Activated gamma-delta T cell treated with anti-CD3 and anti-CD28 coated beads, Interleukin-2, amount 50 U/mL, for 16 hours (primary cell): ENCODE data around the gene TNFRSF14.
"Not testable (repeated sequence)": the region's sequence is repeated elsewhere in the genome, so short reads cannot be mapped to it uniquely, and the experiment has no call there.

ENCODE experiments used
- DNase-seq: peaks from one replicate; pipeline ENCODE4 v3.0.0-alpha.2; 2020; ENCODE audit warnings: low read depth

The TNFRSF14 gene

GRCh38 chr1:2539312-2539907, 16.8 kb upstream of the TNFRSF14 start:
- DNase-seq, result no peak

GRCh38 chr1:2540816-2541492, 15.2 kb upstream of the TNFRSF14 start:
- DNase-seq, result no peak

GRCh38 chr1:2541619-2542245, 14.4 kb upstream of the TNFRSF14 start:
- DNase-seq, result no peak

GRCh38 chr1:2542246-2542915, 13.8 kb upstream of the TNFRSF14 start:
- DNase-seq, result no peak

GRCh38 chr1:2543543-2544092, 12.6 kb upstream of the TNFRSF14 start:
- DNase-seq, result no peak

- DNase-seq, result no peak
Observed at GRCh38 chr1:2544093-2544874, 11.9 kb upstream of the TNFRSF14 start.

- no peak for DNase-seq
Observed at GRCh38 chr1:2544875-2545640, 11.1 kb upstream of the TNFRSF14 start.

- DNase-seq, result peak; percentile 76
Observed at GRCh38 chr1:2545754-2546514, 10.2 kb upstream of the TNFRSF14 start.

GRCh38 chr1:2546515-2547209, 9.5 kb upstream of the TNFRSF14 start:
- peak; percentile 61 for DNase-seq

- DNase-seq, result no peak
Observed at GRCh38 chr1:2547210-2548067, 8.7 kb upstream of the TNFRSF14 start.

GRCh38 chr1:2548068-2548589, 8.0 kb upstream of the TNFRSF14 start:
- DNase-seq, result peak; percentile 72

GRCh38 chr1:2549367-2550029, 6.7 kb upstream of the TNFRSF14 start:
- DNase-seq, result not testable (repeated sequence)

- not testable (repeated sequence) for DNase-seq
Observed at GRCh38 chr1:2550309-2550861, 5.8 kb upstream of the TNFRSF14 start.

- not testable (repeated sequence) for DNase-seq
Observed at GRCh38 chr1:2551544-2551943, 4.6 kb upstream of the TNFRSF14 start.

GRCh38 chr1:2552189-2552588, 4.0 kb upstream of the TNFRSF14 start:
- no peak for DNase-seq

- not testable (repeated sequence) for DNase-seq
Observed at GRCh38 chr1:2553076-2553475, 3.1 kb upstream of the TNFRSF14 start.

- DNase-seq, result no peak
Observed at GRCh38 chr1:2553871-2554620, 2.1 kb upstream of the TNFRSF14 start.
